ENCODE data around the gene CSMD2. TPM values are rescaled to one million over a fixed set of nuclear protein-coding genes. Genes with fewer than 3 reads are reported as not detected.

Gene CSMD2
- total and polyA plus RNA-seq, 7 experiments from 2014 or later, result 0.02 TPM; not detected in 6

- Histone ChIP-seq H3K27ac (ENCODE audit: low read depth, low read length) (no peak overlapping the region), H3K27me3 (ENCODE audit: control insufficient read depth in 2 of 2, insufficient read depth in 2 of 2, low read length in 2 of 2) (no peaks in the 10 kb centered on the region), H3K4me1 (ENCODE audit: control insufficient read depth in 2 of 2, insufficient read depth in 2 of 2, low read length in 2 of 2) (no peaks in the 10 kb centered on the region), H3K4me3 (ENCODE audit: low read length) (no peak overlapping the region), H3K36me3 (ENCODE audit: control insufficient read depth in 2 of 3, insufficient read depth in 3 of 3, low read length in 3 of 3) (no peaks in the 10 kb centered on the region), H3K9me3 (ENCODE audit: control insufficient read depth in 2 of 3, low read length in 3 of 3) (no peaks in the 10 kb centered on the region)
- Mint-ChIP-seq H3K4me3 (no peak overlapping the region), H3K4me1 (no peaks in the 10 kb centered on the region), H3K36me3 (no peaks in the 10 kb centered on the region), H3K27me3 (peaks cover 0 to 13% (median 8%) of the 10 kb centered on the region in 5 donors), H3K27ac (no peak overlapping the region), H3K9me3 (peaks cover 0 to 7% (median 0%) of the 10 kb centered on the region in 11 donors)
- ChIA-PET POLR2A (no interaction called here), CTCF (no interaction called here)
- no peak for ATAC-seq
- intact Hi-C loops (cut with micrococcal nuclease), result no loop called here
- DNase-seq, result no peak
Measured at GRCh38 chr1:33837635-33838034, 327.4 kb downstream of the CSMD2 start.

GRCh38 chr1:33836911-33837310 is 328.1 kb downstream of the CSMD2 start:
- ChIA-PET POLR2A (no interaction called here), CTCF (no interaction called here)
- Histone ChIP-seq H3K9me3 (ENCODE audit: control insufficient read depth in 2 of 3, low read length in 3 of 3) (no peaks in the 10 kb centered on the region), H3K4me3 (ENCODE audit: low read length) (no peak overlapping the region), H3K4me1 (ENCODE audit: control insufficient read depth in 2 of 2, insufficient read depth in 2 of 2, low read length in 2 of 2) (no peaks in the 10 kb centered on the region), H3K36me3 (ENCODE audit: control insufficient read depth in 2 of 3, insufficient read depth in 3 of 3, low read length in 3 of 3) (no peaks in the 10 kb centered on the region), H3K27ac (ENCODE audit: low read depth, low read length) (no peak overlapping the region), H3K27me3 (ENCODE audit: control insufficient read depth in 2 of 2, insufficient read depth in 2 of 2, low read length in 2 of 2) (no peaks in the 10 kb centered on the region)
- H3K4me1 Mint-ChIP-seq, result no peaks in the 10 kb centered on the region
- intact Hi-C loops (cut with micrococcal nuclease), result no loop called here
- H3K9me3 Mint-ChIP-seq, result peaks cover 0 to 7% (median 1%) of the 10 kb centered on the region in 11 donors
- H3K27me3 Mint-ChIP-seq, result peaks cover 0 to 13% (median 6%) of the 10 kb centered on the region in 5 donors
- no peak overlapping the region for H3K4me3 Mint-ChIP-seq
- DNase-seq, result no peak
- no peaks in the 10 kb centered on the region for H3K36me3 Mint-ChIP-seq
- no peak for ATAC-seq
- no peak overlapping the region for H3K27ac Mint-ChIP-seq

GRCh38 chr1:33828654-33829053 is 336.4 kb downstream of the CSMD2 start:
- no peak for ATAC-seq
- H3K36me3 ChIP-seq (ENCODE audit: control insufficient read depth in 2 of 3, insufficient read depth in 3 of 3, low read length in 3 of 3), result no peaks in the 10 kb centered on the region
- H3K4me1 ChIP-seq (ENCODE audit: control insufficient read depth in 2 of 2, insufficient read depth in 2 of 2, low read length in 2 of 2), result no peaks in the 10 kb centered on the region
- intact Hi-C loops (cut with micrococcal nuclease), result no loop called here
- Mint-ChIP-seq H3K27me3 (peaks cover 0 to 24% (median 19%) of the 10 kb centered on the region in 5 donors), H3K4me3 (no peak overlapping the region), H3K36me3 (peaks cover 0 to 4% (median 0%) of the 10 kb centered on the region in 5 donors), H3K4me1 (no peaks in the 10 kb centered on the region), H3K9me3 (peaks cover 0 to 11% (median 3%) of the 10 kb centered on the region in 11 donors), H3K27ac (no peak overlapping the region)
- no peaks in the 10 kb centered on the region for H3K27me3 ChIP-seq (ENCODE audit: control insufficient read depth in 2 of 2, insufficient read depth in 2 of 2, low read length in 2 of 2)
- DNase-seq, result no peak
- no peak overlapping the region for H3K27ac ChIP-seq (ENCODE audit: low read depth, low read length)
- no peaks in the 10 kb centered on the region for H3K9me3 ChIP-seq (ENCODE audit: control insufficient read depth in 2 of 3, low read length in 3 of 3)
- ChIA-PET POLR2A (no interaction called here), CTCF (no interaction called here)
- H3K4me3 ChIP-seq (ENCODE audit: low read length), result no peak overlapping the region

- Histone ChIP-seq H3K27me3 (ENCODE audit: control insufficient read depth in 2 of 2, insufficient read depth in 2 of 2, low read length in 2 of 2) (no peaks in the 10 kb centered on the region), H3K36me3 (ENCODE audit: control insufficient read depth in 2 of 3, insufficient read depth in 3 of 3, low read length in 3 of 3) (no peaks in the 10 kb centered on the region), H3K4me3 (ENCODE audit: low read length) (no peak overlapping the region), H3K9me3 (ENCODE audit: control insufficient read depth in 2 of 3, low read length in 3 of 3) (no peaks in the 10 kb centered on the region), H3K27ac (ENCODE audit: low read depth, low read length) (no peak overlapping the region), H3K4me1 (ENCODE audit: control insufficient read depth in 2 of 2, insufficient read depth in 2 of 2, low read length in 2 of 2) (no peaks in the 10 kb centered on the region)
- H3K27ac Mint-ChIP-seq, result no peak overlapping the region
- ChIA-PET CTCF (no interaction called here), POLR2A (no interaction called here)
- H3K27me3 Mint-ChIP-seq, result peaks cover 0 to 25% (median 22%) of the 10 kb centered on the region in 5 donors
- H3K9me3 Mint-ChIP-seq, result peaks cover 0 to 11% (median 3%) of the 10 kb centered on the region in 11 donors
- H3K4me3 Mint-ChIP-seq, result no peak overlapping the region
- H3K4me1 Mint-ChIP-seq, result no peaks in the 10 kb centered on the region
- no peak for ATAC-seq
- intact Hi-C loops (cut with micrococcal nuclease), result no loop called here
- DNase-seq, result no peak
- H3K36me3 Mint-ChIP-seq, result peaks cover 0 to 4% (median 0%) of the 10 kb centered on the region in 5 donors
Measured at GRCh38 chr1:33828059-33828458, 337.0 kb downstream of the CSMD2 start.

- Histone ChIP-seq H3K27me3 (ENCODE audit: control insufficient read depth in 2 of 2, insufficient read depth in 2 of 2, low read length in 2 of 2) (no peaks in the 10 kb centered on the region), H3K9me3 (ENCODE audit: control insufficient read depth in 2 of 3, low read length in 3 of 3) (no peaks in the 10 kb centered on the region), H3K4me1 (ENCODE audit: control insufficient read depth in 2 of 2, insufficient read depth in 2 of 2, low read length in 2 of 2) (no peaks in the 10 kb centered on the region), H3K4me3 (ENCODE audit: low read length) (no peak overlapping the region), H3K36me3 (ENCODE audit: control insufficient read depth in 2 of 3, insufficient read depth in 3 of 3, low read length in 3 of 3) (no peaks in the 10 kb centered on the region), H3K27ac (ENCODE audit: low read depth, low read length) (no peak overlapping the region)
- intact Hi-C loops (cut with micrococcal nuclease), result no loop called here
- no peak overlapping the region for H3K27ac Mint-ChIP-seq
- ATAC-seq (no peak), DNase-seq (no peak)
- CTCF ChIA-PET, result no interaction called here
- peaks cover 0 to 4% (median 0%) of the 10 kb centered on the region in 5 donors for H3K36me3 Mint-ChIP-seq
- peaks cover 0 to 38% (median 28%) of the 10 kb centered on the region in 5 donors for H3K27me3 Mint-ChIP-seq
- POLR2A ChIA-PET, result no interaction called here
- H3K4me1 Mint-ChIP-seq, result no peaks in the 10 kb centered on the region
- H3K9me3 Mint-ChIP-seq, result peaks cover 0 to 11% (median 2%) of the 10 kb centered on the region in 11 donors
- no peak overlapping the region for H3K4me3 Mint-ChIP-seq
Measured at GRCh38 chr1:33826711-33827110, 338.3 kb downstream of the CSMD2 start.

GRCh38 chr1:33826311-33826710 is 338.7 kb downstream of the CSMD2 start:
- Mint-ChIP-seq H3K27ac (no peak overlapping the region), H3K9me3 (peaks cover 0 to 11% (median 2%) of the 10 kb centered on the region in 11 donors), H3K4me1 (no peaks in the 10 kb centered on the region), H3K27me3 (peaks cover 0 to 40% (median 28%) of the 10 kb centered on the region in 5 donors), H3K36me3 (peaks cover 0 to 4% (median 0%) of the 10 kb centered on the region in 5 donors), H3K4me3 (no peak overlapping the region)
- CTCF ChIA-PET, result no interaction called here
- POLR2A ChIA-PET, result no interaction called here
- Histone ChIP-seq H3K36me3 (ENCODE audit: control insufficient read depth in 2 of 3, insufficient read depth in 3 of 3, low read length in 3 of 3) (no peaks in the 10 kb centered on the region), H3K27me3 (ENCODE audit: control insufficient read depth in 2 of 2, insufficient read depth in 2 of 2, low read length in 2 of 2) (no peaks in the 10 kb centered on the region), H3K27ac (ENCODE audit: low read depth, low read length) (no peak overlapping the region), H3K4me3 (ENCODE audit: low read length) (no peak overlapping the region), H3K4me1 (ENCODE audit: control insufficient read depth in 2 of 2, insufficient read depth in 2 of 2, low read length in 2 of 2) (no peaks in the 10 kb centered on the region), H3K9me3 (ENCODE audit: control insufficient read depth in 2 of 3, low read length in 3 of 3) (no peaks in the 10 kb centered on the region)
- DNase-seq (no peak), ATAC-seq (no peak)
- intact Hi-C loops (cut with micrococcal nuclease), result no loop called here

GRCh38 chr1:33825506-33825905 is 339.5 kb downstream of the CSMD2 start:
- H3K27me3 Mint-ChIP-seq, result peaks cover 0 to 40% (median 28%) of the 10 kb centered on the region in 5 donors
- Histone ChIP-seq H3K27me3 (ENCODE audit: control insufficient read depth in 2 of 2, insufficient read depth in 2 of 2, low read length in 2 of 2) (no peaks in the 10 kb centered on the region), H3K36me3 (ENCODE audit: control insufficient read depth in 2 of 3, insufficient read depth in 3 of 3, low read length in 3 of 3) (no peaks in the 10 kb centered on the region), H3K4me3 (ENCODE audit: low read length) (no peak overlapping the region), H3K4me1 (ENCODE audit: control insufficient read depth in 2 of 2, insufficient read depth in 2 of 2, low read length in 2 of 2) (no peaks in the 10 kb centered on the region), H3K9me3 (ENCODE audit: control insufficient read depth in 2 of 3, low read length in 3 of 3) (no peaks in the 10 kb centered on the region), H3K27ac (ENCODE audit: low read depth, low read length) (no peak overlapping the region)
- DNase-seq (no peak), ATAC-seq (no peak)
- H3K9me3 Mint-ChIP-seq, result peaks cover 0 to 11% (median 2%) of the 10 kb centered on the region in 11 donors
- ChIA-PET CTCF (no interaction called here), POLR2A (no interaction called here)
- H3K36me3 Mint-ChIP-seq, result peaks cover 0 to 4% (median 0%) of the 10 kb centered on the region in 5 donors
- peak overlapping the region in 1 of 9 donors; percentile 18 for H3K27ac Mint-ChIP-seq
- intact Hi-C loops (cut with micrococcal nuclease), result no loop called here
- no peak overlapping the region for H3K4me3 Mint-ChIP-seq
- no peaks in the 10 kb centered on the region for H3K4me1 Mint-ChIP-seq
